Caco-2 (cell line): ENCODE results near the gene GNG14. TPM values are rescaled to one million over a fixed set of nuclear protein-coding genes. Genes with fewer than 3 reads are reported as not detected.

ENCODE experiments used
- Bru-seq: library from RNA; stranded (reverse); fragments of 400-500 nt; gene quantifications from one replicate; lab custom pipeline; 2021; lab: Mats Ljungman, UMichigan
- BruChase-seq, 2 experiments: library from RNA; stranded (reverse); fragments of 400-500 nt; gene quantifications; one replicate each; lab custom pipeline; 2021; lab: Mats Ljungman, UMichigan
- BruUV-seq: library from RNA; stranded (reverse); fragments of 400-500 nt; replicated peaks from 2 replicates; lab custom pipeline; 2021; lab: Mats Ljungman, UMichigan
- CTCF ChIA-PET: fragments of 300-600 bp; sonication (Branson Sonifier 250); formaldehyde crosslinking; loops from one replicate; lab custom pipeline; 2022; ENCODE audit warnings: antibody characterized with exemption; lab: Charles Lee
- POLR2A ChIA-PET: fragments of 300-600 bp; sonication (Branson Sonifier 250); formaldehyde crosslinking; loops from one replicate; lab custom pipeline; 2022; ENCODE audit warnings: antibody characterized with exemption; lab: Charles Lee
- DNase-seq, 2 experiments: peaks; one replicate each; pipeline versions ENCODE4 v3.0.0 to v3.0.0-alpha.2; 2020 to 2022
- H3K27me3 ChIP-seq: replicated peaks from 2 replicates; pipeline ENCODE4 v1.6.0; 2011; ENCODE audit warnings: low read length; ENCODE audit not compliant: control insufficient read depth, insufficient read depth
- H3K36me3 ChIP-seq: 2 replicates; pipeline ENCODE4 v1.5.1; 2011; ENCODE audit warnings: low read length; ENCODE audit not compliant: control insufficient read depth, insufficient read depth
- H3K4me1 ChIP-seq: fragments of 250-450 bp; sonication (Bioruptor Pico); 2 replicates; pipeline ENCODE4 v1.5.1; 2020; ENCODE audit warnings: mild to moderate bottlenecking
- H3K4me3 ChIP-seq: 2 replicates; pipeline ENCODE4 v1.5.1; 2011; ENCODE audit warnings: low read depth, mild to moderate bottlenecking, control low read depth, low read length
- H3K9me3 ChIP-seq: fragments of 250-450 bp; sonication (Bioruptor Pico); 2 replicates; pipeline ENCODE4 v1.5.1; 2020; ENCODE audit warnings: mild to moderate bottlenecking, moderate library complexity
- H3K27ac Mint-ChIP-seq: one replicate; pipeline ENCODE4 v1.8.0; 2022; ENCODE audit warnings: mixed read lengths; ENCODE audit not compliant: unreplicated experiment
- H3K27me3 Mint-ChIP-seq: one replicate; pipeline ENCODE4 v1.8.0; 2022; ENCODE audit warnings: mixed read lengths; ENCODE audit not compliant: insufficient read depth, unreplicated experiment
- H3K36me3 Mint-ChIP-seq: one replicate; pipeline ENCODE4 v1.8.0; 2022; ENCODE audit warnings: mild to moderate bottlenecking, mixed read lengths; ENCODE audit not compliant: insufficient read depth, unreplicated experiment
- H3K4me1 Mint-ChIP-seq: one replicate; pipeline ENCODE4 v1.8.0; 2022; ENCODE audit warnings: low read depth, mixed read lengths; ENCODE audit not compliant: unreplicated experiment
- H3K4me3 Mint-ChIP-seq: one replicate; pipeline ENCODE4 v1.8.0; 2022; ENCODE audit warnings: mild to moderate bottlenecking, moderate library complexity, mixed read lengths; ENCODE audit not compliant: unreplicated experiment
- H3K9me3 Mint-ChIP-seq: one replicate; pipeline ENCODE4 v1.8.0; 2022; ENCODE audit warnings: mixed read lengths; ENCODE audit not compliant: unreplicated experiment
- intact Hi-C: fragments of 100-400 bp; cut with micrococcal nuclease; formaldehyde crosslinking; loops from one replicate; pipeline ENCODE4 v1.10.0; 2022; ENCODE audit not compliant: unreplicated experiment
- long read RNA-seq: library from polyadenylated mRNA; stranded (forward); transcript quantifications from one replicate; pipeline ENCODE4 v2.0.0, GENCODE V29; 2022
- total RNA-seq: library from RNA; stranded (reverse); gene quantifications from 2 replicates; pipeline ENCODE4 v1.2.3, GENCODE V29; 2022
- TF ChIP-seq, protein P1 (sequence below), 2 experiments: fragments of 200-600 bp in 1 of 2; IDR thresholded peaks; 1 replicate in 1 of 2; 2 replicates in 1 of 2; pipeline versions ENCODE4 v1.5.1 to v1.8.0; 2011 to 2022; ENCODE audit warnings: antibody characterized with exemption in 1 of 2, control low read depth in 1 of 2, inconsistent platforms in 1 of 2, low read depth in 1 of 2, low read length in 1 of 2, mild to moderate bottlenecking in 1 of 2, moderate library complexity in 1 of 2; ENCODE audit not compliant: insufficient read depth in 1 of 2, severe bottlenecking in 1 of 2, unreplicated experiment in 1 of 2

GNG14 gene
- total RNA-seq (0.91 TPM in 1 of 2 replicates, not detected in the other), Bru-seq, nascent RNA (percentile 29 among the genes with signal in this experiment), BruChase-seq, experiment 1, labeled RNA remaining after a 2-hour chase (not detected), BruChase-seq, experiment 2, labeled RNA remaining after a 6-hour chase (not detected)
- long read RNA-seq, result 0 reads

DNA sequence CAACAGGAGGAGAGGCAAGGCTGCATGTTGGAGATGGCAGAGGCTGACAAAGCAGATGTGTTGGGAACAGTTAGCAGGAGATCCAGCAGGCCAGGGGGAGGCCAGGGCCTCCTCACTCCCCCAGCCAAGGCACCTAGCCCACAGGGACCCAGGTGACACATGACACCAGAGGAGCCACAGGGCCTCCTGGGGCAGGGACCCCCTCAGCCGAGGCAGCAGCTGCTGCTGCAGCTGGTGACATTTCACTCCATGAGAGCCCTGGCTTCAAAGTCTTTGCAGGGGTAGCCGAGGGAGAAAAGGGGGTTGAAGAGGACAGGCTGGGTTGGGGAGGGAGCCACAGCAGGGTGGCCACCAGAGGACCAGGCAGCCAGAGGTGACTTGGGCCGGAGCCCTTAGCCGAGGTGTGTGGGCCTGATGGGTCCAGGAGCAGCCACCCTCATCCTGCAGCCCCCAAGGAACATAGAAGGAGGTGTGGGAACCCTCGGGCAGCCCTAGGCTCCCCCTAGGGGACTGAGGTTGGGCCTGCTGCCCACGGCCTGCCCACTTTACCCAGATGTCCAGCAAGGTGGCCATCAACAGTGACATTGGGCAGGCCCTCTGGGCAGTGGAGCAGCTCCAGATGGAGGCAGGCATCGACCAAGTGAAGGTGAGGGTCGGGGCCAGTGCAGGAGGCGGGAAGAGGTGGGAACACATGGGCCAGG is at the start of gene GNG14:
TSS of gene GNG14 (plus strand) at position 503 of the 701 bp plus-strand sequence. CDS start at position 554, 51 bp downstream.
- no TSS peak for BruUV-seq
- ChIA-PET CTCF (interaction anchor here (0.7 kb wide), 2 partner anchors 17 to 68 kb away, joined by 3 to 4 read pairs; no protein-coding TSS in a partner anchor), POLR2A (no interaction called here)
- no peaks in the 10 kb centered on the region for H3K9me3 ChIP-seq
- H3K27ac Mint-ChIP-seq, result no peak within 1 kb of the TSS
- peaks cover 5% of the 10 kb centered on the region for H3K4me1 Mint-ChIP-seq
- no peaks in the 10 kb centered on the region for H3K36me3 Mint-ChIP-seq
- intact Hi-C loops, result no loop called here
- H3K27me3 Mint-ChIP-seq, result no peaks in the 10 kb centered on the region
- no peaks in the 10 kb centered on the region for H3K4me1 ChIP-seq
- DNase-seq, result no peak
- H3K27me3 ChIP-seq, result no peaks in the 10 kb centered on the region
- no peaks in the 10 kb centered on the region for H3K36me3 ChIP-seq
- TF ChIP-seq, protein P1, sequence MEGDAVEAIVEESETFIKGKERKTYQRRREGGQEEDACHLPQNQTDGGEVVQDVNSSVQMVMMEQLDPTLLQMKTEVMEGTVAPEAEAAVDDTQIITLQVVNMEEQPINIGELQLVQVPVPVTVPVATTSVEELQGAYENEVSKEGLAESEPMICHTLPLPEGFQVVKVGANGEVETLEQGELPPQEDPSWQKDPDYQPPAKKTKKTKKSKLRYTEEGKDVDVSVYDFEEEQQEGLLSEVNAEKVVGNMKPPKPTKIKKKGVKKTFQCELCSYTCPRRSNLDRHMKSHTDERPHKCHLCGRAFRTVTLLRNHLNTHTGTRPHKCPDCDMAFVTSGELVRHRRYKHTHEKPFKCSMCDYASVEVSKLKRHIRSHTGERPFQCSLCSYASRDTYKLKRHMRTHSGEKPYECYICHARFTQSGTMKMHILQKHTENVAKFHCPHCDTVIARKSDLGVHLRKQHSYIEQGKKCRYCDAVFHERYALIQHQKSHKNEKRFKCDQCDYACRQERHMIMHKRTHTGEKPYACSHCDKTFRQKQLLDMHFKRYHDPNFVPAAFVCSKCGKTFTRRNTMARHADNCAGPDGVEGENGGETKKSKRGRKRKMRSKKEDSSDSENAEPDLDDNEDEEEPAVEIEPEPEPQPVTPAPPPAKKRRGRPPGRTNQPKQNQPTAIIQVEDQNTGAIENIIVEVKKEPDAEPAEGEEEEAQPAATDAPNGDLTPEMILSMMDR (IDR thresholded peaks at IDR 0.05; ENCODE audit: insufficient read depth in 1 of 2, low read depth in 1 of 2, low read length in 1 of 2, severe bottlenecking in 1 of 2, unreplicated experiment in 1 of 2), result no peak
- H3K4me3 Mint-ChIP-seq, result no peak within 1 kb of the TSS
- no peaks in the 10 kb centered on the region for H3K9me3 Mint-ChIP-seq
- no peak within 1 kb of the TSS for H3K4me3 ChIP-seq

DNA sequence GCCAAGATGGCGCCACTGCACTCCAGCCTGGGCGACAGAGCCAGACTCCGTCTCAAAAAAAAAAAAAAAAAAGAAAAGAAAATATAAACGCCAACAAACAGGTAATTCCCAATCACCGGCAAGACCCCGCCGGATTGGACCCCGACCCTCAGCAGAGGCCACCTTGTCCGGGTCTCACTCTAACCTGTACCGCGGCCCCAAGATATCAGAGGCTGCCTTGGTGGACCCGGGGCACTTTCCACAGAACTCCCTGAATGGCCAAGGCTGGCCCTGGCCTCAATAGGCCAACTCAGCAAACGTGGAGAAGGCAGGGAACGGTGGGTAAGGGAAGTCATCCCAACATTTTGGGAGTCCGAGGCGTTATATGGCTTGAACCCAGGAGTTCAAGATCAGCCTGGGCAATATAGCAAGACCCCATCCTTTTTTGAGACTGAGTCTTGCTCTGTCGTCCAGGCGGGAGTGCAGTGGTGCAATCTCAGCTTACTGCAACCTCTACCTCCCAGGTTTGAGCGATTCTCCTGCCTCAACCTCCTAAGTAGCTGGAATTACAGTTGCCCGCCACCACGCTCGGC is 49.1 kb upstream of the GNG14 start:
- intact Hi-C loops, result no loop called here
- Mint-ChIP-seq H3K27ac (no peak overlapping the region), H3K27me3 (no peaks in the 10 kb centered on the region), H3K4me1 (peaks cover 6% of the 10 kb centered on the region), H3K9me3 (peaks cover 7% of the 10 kb centered on the region), H3K36me3 (peaks cover 8% of the 10 kb centered on the region), H3K4me3 (no peak overlapping the region)
- TF ChIP-seq, protein P1 (IDR thresholded peaks at IDR 0.05; ENCODE audit: insufficient read depth in 1 of 2, low read depth in 1 of 2, low read length in 1 of 2, severe bottlenecking in 1 of 2, unreplicated experiment in 1 of 2), result no peak
- H3K4me3 ChIP-seq, result no peak overlapping the region
- BruUV-seq, result no TSS peak
- no peaks in the 10 kb centered on the region for H3K36me3 ChIP-seq
- ChIA-PET POLR2A (no interaction called here), CTCF (no interaction called here)
- H3K4me1 ChIP-seq, result no peaks in the 10 kb centered on the region
- H3K27me3 ChIP-seq, result no peaks in the 10 kb centered on the region
- H3K9me3 ChIP-seq, result no peaks in the 10 kb centered on the region
- no peak for DNase-seq

DNA sequence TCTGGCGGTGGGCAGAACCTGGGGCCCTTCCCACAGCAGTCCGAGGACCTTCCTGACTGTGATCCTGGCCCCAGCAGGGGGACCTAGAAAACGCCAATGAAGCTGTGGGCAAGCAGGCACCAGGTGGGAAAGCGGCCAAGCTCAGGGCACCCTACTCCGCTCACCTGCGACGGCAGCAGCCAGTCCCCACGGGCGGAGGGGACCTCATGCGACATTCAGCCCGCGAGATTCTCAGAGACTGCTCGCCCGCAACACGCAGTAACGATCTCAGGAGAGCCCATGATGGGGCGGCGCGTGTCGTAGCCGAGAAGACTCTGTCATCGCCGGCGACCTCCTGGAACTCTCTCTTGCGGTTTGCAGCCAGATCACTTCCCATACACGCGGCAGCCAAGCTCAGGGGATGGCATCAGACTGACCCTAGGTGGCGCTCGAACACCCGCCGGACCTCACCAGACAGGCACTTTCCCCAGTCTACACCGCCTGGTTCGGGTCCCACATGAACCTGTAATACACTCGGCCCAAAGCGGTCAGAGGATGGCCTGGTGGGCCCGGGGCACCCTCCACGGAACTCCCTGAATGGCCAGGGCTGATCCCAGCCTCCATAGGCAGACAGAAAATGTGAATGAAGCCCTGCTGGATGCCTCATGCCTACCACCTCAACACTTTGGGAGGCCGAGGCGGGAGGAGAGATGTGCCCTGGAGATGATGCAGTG is 47.7 kb upstream of the GNG14 start:
- no peaks in the 10 kb centered on the region for H3K27me3 Mint-ChIP-seq
- H3K9me3 ChIP-seq, result no peaks in the 10 kb centered on the region
- no peaks in the 10 kb centered on the region for H3K4me1 ChIP-seq
- H3K4me3 Mint-ChIP-seq, result peak overlapping the region; percentile 27
- TF ChIP-seq, protein P1 (IDR thresholded peaks at IDR 0.05; ENCODE audit: insufficient read depth in 1 of 2, low read depth in 1 of 2, low read length in 1 of 2, severe bottlenecking in 1 of 2, unreplicated experiment in 1 of 2), result peak; percentile 31 to 44
- intact Hi-C loops, result no loop called here
- peaks cover 4% of the 10 kb centered on the region for H3K4me1 Mint-ChIP-seq
- peak; percentile 62 to 66 for DNase-seq
- no peaks in the 10 kb centered on the region for H3K27me3 ChIP-seq
- H3K36me3 Mint-ChIP-seq, result peaks cover 2% of the 10 kb centered on the region
- CTCF ChIA-PET, result interaction anchor here (0.8 to 1.2 kb wide), 2 partner anchors 26 to 32 kb away, joined by 4 to 5 read pairs; partner anchors contain the start of genes MAN2B1 and WDR83
- POLR2A ChIA-PET, result no interaction called here
- no peak overlapping the region for H3K27ac Mint-ChIP-seq
- BruUV-seq, result no TSS peak
- H3K9me3 Mint-ChIP-seq, result no peaks in the 10 kb centered on the region
- H3K36me3 ChIP-seq, result no peaks in the 10 kb centered on the region
- no peak overlapping the region for H3K4me3 ChIP-seq
